OCI-LY7 (cell line): Measurements from ENCODE around the gene OR51I1. TPM values are rescaled to one million over a fixed set of nuclear protein-coding genes. Genes with fewer than 3 reads are reported as not detected.

Experiments
- BruUV-seq: library from RNA; stranded (reverse); fragments of 400-500 nt; replicated peaks from 2 replicates; lab custom pipeline; 2021; lab: Mats Ljungman, UMichigan
- CTCF ChIA-PET: fragments of 300-600 bp; sonication (Branson Sonifier 250); formaldehyde crosslinking; loops from one replicate; lab custom pipeline; 2022; ENCODE audit warnings: antibody characterized with exemption; ENCODE audit not compliant: unreplicated experiment; lab: Charles Lee
- POLR2A ChIA-PET: fragments of 300-600 bp; sonication (Branson Sonifier 250); formaldehyde crosslinking; loops from one replicate; lab custom pipeline; 2022; ENCODE audit warnings: antibody characterized with exemption; lab: Charles Lee
- DNase-seq: peaks from one replicate; pipeline ENCODE4 v3.0.0-alpha.2; 2015; ENCODE audit warnings: low spot score
- H2AFZ ChIP-seq: fragments of 200-600 bp; sonication (generic), shearing (Covaris generic); 2 replicates; pipeline ENCODE4 v1.6.1; 2014; ENCODE audit warnings: mild to moderate bottlenecking, antibody characterized with exemption, low read length, moderate library complexity
- H3K27ac ChIP-seq: fragments of 200-600 bp; sonication (generic); 2 replicates; pipeline ENCODE4 v1.5.1; 2014; ENCODE audit warnings: mixed run types, low read depth, mild to moderate bottlenecking, moderate library complexity, low read length, inconsistent platforms; ENCODE audit not compliant: poor library complexity, severe bottlenecking
- H3K36me3 ChIP-seq: fragments of 200-600 bp; sonication (generic); 2 replicates; pipeline ENCODE4 v1.6.1; 2014; ENCODE audit warnings: mild to moderate bottlenecking, antibody characterized with exemption, low read length, moderate library complexity, mixed read lengths; ENCODE audit not compliant: insufficient read depth
- H3K4me1 ChIP-seq: fragments of 200-600 bp; sonication (generic); 2 replicates; pipeline ENCODE4 v1.5.1; 2014; ENCODE audit warnings: mild to moderate bottlenecking, low read length; ENCODE audit not compliant: insufficient read depth, poor library complexity, severe bottlenecking
- H3K4me2 ChIP-seq: fragments of 200-600 bp; sonication (generic); 2 replicates; pipeline ENCODE4 v1.6.1; 2014; ENCODE audit warnings: mild to moderate bottlenecking, low read length
- H3K4me3 ChIP-seq: fragments of 200-600 bp; sonication (generic); 2 replicates; pipeline ENCODE4 v1.5.1; 2014; ENCODE audit warnings: mild to moderate bottlenecking, low read depth, low read length; ENCODE audit not compliant: poor library complexity, severe bottlenecking
- H3K79me2 ChIP-seq: fragments of 200-600 bp; sonication (generic); 2 replicates; pipeline ENCODE4 v1.6.1; 2016; ENCODE audit warnings: low read depth, mild to moderate bottlenecking, low read length, moderate library complexity, mixed read lengths; ENCODE audit not compliant: insufficient read depth
- H3K9me2 ChIP-seq: fragments of 200-600 bp; sonication (generic); 2 replicates; pipeline ENCODE4 v1.6.1; 2016; ENCODE audit warnings: mild to moderate bottlenecking, low read length, mixed read lengths; ENCODE audit not compliant: insufficient read depth
- H3K9me3 ChIP-seq: fragments of 200-600 bp; sonication (generic); 2 replicates; pipeline ENCODE4 v1.6.1; 2014; ENCODE audit warnings: mild to moderate bottlenecking, mixed run types, low read length, mixed read lengths
- H4K20me1 ChIP-seq: fragments of 200-600 bp; sonication (generic); 2 replicates; pipeline ENCODE4 v1.6.1; 2014; ENCODE audit warnings: mild to moderate bottlenecking, antibody characterized with exemption, low read length, moderate library complexity, mixed read lengths; ENCODE audit not compliant: insufficient read depth
- EZH2phosphoT487 ChIP-seq: fragments of 200-600 bp; sonication (generic); IDR thresholded peaks from 2 replicates; pipeline ENCODE4 v1.6.1; 2018; ENCODE audit warnings: low read depth, borderline replicate concordance, mild to moderate bottlenecking, mixed run types, antibody characterized with exemption, low read length, moderate library complexity, mixed read lengths
- intact Hi-C: fragments of 100-400 bp; cut with micrococcal nuclease; formaldehyde crosslinking; loops from one replicate; pipeline ENCODE4 v1.10.0; 2022; ENCODE audit not compliant: unreplicated experiment
- total RNA-seq, 2 experiments: library from RNA; depleted of rRNA in 1 of 2; stranded (reverse); fragments of >200 nt in 1 of 2; shearing (Covaris generic) in 1 of 2; gene quantifications; 2 replicates each; pipeline ENCODE4 v1.2.3, GENCODE V29; 2014 to 2022
- TF ChIP-seq, protein P1 (sequence below): fragments of 200-600 bp; sonication (generic); conservative IDR thresholded peaks from 2 replicates; pipeline ENCODE4 v1.5.1; 2014; ENCODE audit warnings: mild to moderate bottlenecking, antibody characterized with exemption, low read length, moderate library complexity, mixed read lengths

Gene OR51I1
- total RNA-seq, 2 experiments from 2014 or later, result not detected

DNA sequence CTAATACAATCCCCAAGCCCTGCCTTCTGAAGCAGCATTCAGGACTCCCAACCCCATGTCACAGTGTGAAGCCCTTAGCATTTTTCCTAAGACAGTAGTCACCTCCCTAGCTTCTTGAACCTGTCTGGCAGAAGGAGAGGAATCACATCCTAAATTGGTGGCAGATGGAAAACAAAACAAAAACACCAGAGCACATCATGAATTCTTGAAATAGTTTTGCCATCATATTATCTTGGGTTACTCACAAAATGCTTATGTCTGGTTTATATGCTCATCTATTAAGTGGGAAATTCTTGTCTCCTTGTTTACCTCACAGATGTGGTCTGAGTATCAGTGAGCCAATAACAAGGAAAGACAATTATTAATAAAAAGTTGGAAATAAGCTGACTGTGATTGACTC, 42.4 kb downstream of the OR51I1 start:
- H3K4me1 ChIP-seq, result no peaks in the 10 kb centered on the region
- DNase-seq, result no peak
- ChIA-PET POLR2A (interaction anchor here (0.6 kb wide), 1 partner anchor 11 kb away, joined by 5 read pairs; no protein-coding TSS in a partner anchor), CTCF (no interaction called here)
- H3K9me3 ChIP-seq, result no peaks in the 10 kb centered on the region
- H3K27ac ChIP-seq, result no peak overlapping the region
- no peak overlapping the region for H3K4me2 ChIP-seq
- H2AFZ ChIP-seq, result no peak overlapping the region
- H3K4me3 ChIP-seq, result no peak overlapping the region
- H4K20me1 ChIP-seq, result no peaks in the 10 kb centered on the region
- intact Hi-C loops, result no loop called here
- no peaks in the 10 kb centered on the region for H3K9me2 ChIP-seq
- no peaks in the 10 kb centered on the region for H3K79me2 ChIP-seq
- H3K36me3 ChIP-seq, result no peaks in the 10 kb centered on the region
- BruUV-seq, result no TSS peak
- TF ChIP-seq EZH2phosphoT487, result no peak
- TF ChIP-seq, protein P1, sequence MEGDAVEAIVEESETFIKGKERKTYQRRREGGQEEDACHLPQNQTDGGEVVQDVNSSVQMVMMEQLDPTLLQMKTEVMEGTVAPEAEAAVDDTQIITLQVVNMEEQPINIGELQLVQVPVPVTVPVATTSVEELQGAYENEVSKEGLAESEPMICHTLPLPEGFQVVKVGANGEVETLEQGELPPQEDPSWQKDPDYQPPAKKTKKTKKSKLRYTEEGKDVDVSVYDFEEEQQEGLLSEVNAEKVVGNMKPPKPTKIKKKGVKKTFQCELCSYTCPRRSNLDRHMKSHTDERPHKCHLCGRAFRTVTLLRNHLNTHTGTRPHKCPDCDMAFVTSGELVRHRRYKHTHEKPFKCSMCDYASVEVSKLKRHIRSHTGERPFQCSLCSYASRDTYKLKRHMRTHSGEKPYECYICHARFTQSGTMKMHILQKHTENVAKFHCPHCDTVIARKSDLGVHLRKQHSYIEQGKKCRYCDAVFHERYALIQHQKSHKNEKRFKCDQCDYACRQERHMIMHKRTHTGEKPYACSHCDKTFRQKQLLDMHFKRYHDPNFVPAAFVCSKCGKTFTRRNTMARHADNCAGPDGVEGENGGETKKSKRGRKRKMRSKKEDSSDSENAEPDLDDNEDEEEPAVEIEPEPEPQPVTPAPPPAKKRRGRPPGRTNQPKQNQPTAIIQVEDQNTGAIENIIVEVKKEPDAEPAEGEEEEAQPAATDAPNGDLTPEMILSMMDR, result no peak

DNA sequence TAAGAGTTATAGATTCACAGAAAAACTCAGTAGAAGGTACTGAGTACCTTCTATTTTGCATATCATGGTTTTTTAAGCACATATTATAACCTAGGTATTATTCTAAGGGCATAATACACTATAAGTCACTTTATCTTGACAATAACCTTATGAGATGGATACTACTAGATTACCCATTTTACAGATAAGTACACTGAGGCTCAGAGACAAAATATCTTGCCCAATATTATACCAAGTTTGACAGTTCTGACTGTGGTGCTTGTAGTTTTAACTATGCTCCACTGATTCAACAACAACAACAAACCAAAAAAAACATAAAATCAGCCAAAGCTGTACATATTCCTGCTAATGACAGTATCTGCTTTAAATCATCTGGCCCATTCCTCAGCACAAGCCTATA, 47.2 kb downstream of the OR51I1 start:
- CTCF ChIA-PET, result no interaction called here
- no peak overlapping the region for H3K4me2 ChIP-seq
- no peaks in the 10 kb centered on the region for H3K9me2 ChIP-seq
- intact Hi-C loops, result no loop called here
- no peak overlapping the region for H2AFZ ChIP-seq
- no peaks in the 10 kb centered on the region for H4K20me1 ChIP-seq
- H3K4me3 ChIP-seq, result no peak overlapping the region
- no peaks in the 10 kb centered on the region for H3K9me3 ChIP-seq
- TF ChIP-seq, protein P1, result no peak
- TF ChIP-seq EZH2phosphoT487, result no peak
- no TSS peak for BruUV-seq
- no peaks in the 10 kb centered on the region for H3K79me2 ChIP-seq
- H3K27ac ChIP-seq, result no peak overlapping the region
- POLR2A ChIA-PET, result interaction anchor here (0.7 kb wide), 1 partner anchor 690 kb away, joined by 3 read pairs; no protein-coding TSS in a partner anchor
- no peaks in the 10 kb centered on the region for H3K36me3 ChIP-seq
- DNase-seq, result no peak
- no peaks in the 10 kb centered on the region for H3K4me1 ChIP-seq

Other genes starting within 250 kb of the OR51I1 start
- not detected in 2 replicates for gene OR51V1, start 240.8 kb downstream of the OR51I1 start, total RNA-seq (2014; rRNA removed; shearing (Covaris generic))
- not detected in 2 replicates for gene OR51V1, start 240.8 kb downstream of the OR51I1 start, total RNA-seq (2022)
- not detected in 2 replicates for gene HBB, start 214.4 kb downstream of the OR51I1 start, total RNA-seq (2014; rRNA removed; shearing (Covaris generic))
- not detected in 2 replicates for gene HBB, start 214.4 kb downstream of the OR51I1 start, total RNA-seq (2022)
- not detected in 2 replicates for gene HBD, start 207.0 kb downstream of the OR51I1 start, total RNA-seq (2014; rRNA removed; shearing (Covaris generic))
- gene HBD, start 207.0 kb downstream of the OR51I1 start, total RNA-seq (2022), result not detected in 2 replicates
- not detected in 2 replicates for gene HBG1, start 191.7 kb downstream of the OR51I1 start, total RNA-seq (2014; rRNA removed; shearing (Covaris generic))
- gene HBG1, start 191.7 kb downstream of the OR51I1 start, total RNA-seq (2022), result not detected in 2 replicates
- gene HBG2, start 186.7 kb downstream of the OR51I1 start, total RNA-seq (2014; rRNA removed; shearing (Covaris generic)), result not detected in 2 replicates
- gene HBG2, start 186.7 kb downstream of the OR51I1 start, total RNA-seq (2022), result not detected in 2 replicates
- not detected in 2 replicates for gene HBE1, start 171.6 kb downstream of the OR51I1 start, total RNA-seq (2014; rRNA removed; shearing (Covaris generic))
- gene HBE1, start 171.6 kb downstream of the OR51I1 start, total RNA-seq (2022), result not detected in 2 replicates
- not detected in 2 replicates for gene OR51B4, start 139.6 kb downstream of the OR51I1 start, total RNA-seq (2014; rRNA removed; shearing (Covaris generic))
- gene OR51B4, start 139.6 kb downstream of the OR51I1 start, total RNA-seq (2022), result not detected in 2 replicates
- not detected in 2 replicates for gene OR51B2, start 117.2 kb downstream of the OR51I1 start, total RNA-seq (2014; rRNA removed; shearing (Covaris generic))
- gene OR51B2, start 117.2 kb downstream of the OR51I1 start, total RNA-seq (2022), result not detected in 2 replicates
- 0.16 TPM in 1 of 2 replicates, not detected in the other for gene OR51B5, start 98.0 kb downstream of the OR51I1 start, total RNA-seq (2014; rRNA removed; shearing (Covaris generic))
- not detected in 2 replicates for gene OR51B5, start 98.0 kb downstream of the OR51I1 start, total RNA-seq (2022)
- not detected in 2 replicates for gene OR51B6, start 90.0 kb downstream of the OR51I1 start, total RNA-seq (2014; rRNA removed; shearing (Covaris generic))
- not detected in 2 replicates for gene OR51B6, start 90.0 kb downstream of the OR51I1 start, total RNA-seq (2022)
- gene OR51M1, start 57.7 kb downstream of the OR51I1 start, total RNA-seq (2014; rRNA removed; shearing (Covaris generic)), result not detected in 2 replicates
- gene OR51M1, start 57.7 kb downstream of the OR51I1 start, total RNA-seq (2022), result not detected in 2 replicates
- not detected in 2 replicates for gene OR51Q1, start 19.4 kb downstream of the OR51I1 start, total RNA-seq (2014; rRNA removed; shearing (Covaris generic))
- gene OR51Q1, start 19.4 kb downstream of the OR51I1 start, total RNA-seq (2022), result not detected in 2 replicates
- gene OR51I2, start 7.8 kb upstream of the OR51I1 start, total RNA-seq (2014; rRNA removed; shearing (Covaris generic)), result not detected in 2 replicates
- not detected in 2 replicates for gene OR51I2, start 7.8 kb upstream of the OR51I1 start, total RNA-seq (2022)
- gene OR52D1, start 47.2 kb upstream of the OR51I1 start, total RNA-seq (2014; rRNA removed; shearing (Covaris generic)), result not detected in 2 replicates
- not detected in 2 replicates for gene OR52D1, start 47.2 kb upstream of the OR51I1 start, total RNA-seq (2022)
- gene UBQLN3, start 68.4 kb upstream of the OR51I1 start, total RNA-seq (2014; rRNA removed; shearing (Covaris generic)), result not detected in 2 replicates
- not detected in 2 replicates for gene UBQLN3, start 68.4 kb upstream of the OR51I1 start, total RNA-seq (2022)
- gene UBQLNL, start 75.2 kb upstream of the OR51I1 start, total RNA-seq (2014; rRNA removed; shearing (Covaris generic)), result 0.05 TPM in 1 of 2 replicates, not detected in the other
- gene UBQLNL, start 75.2 kb upstream of the OR51I1 start, total RNA-seq (2022), result 0.13 and 0.15 TPM in 2 replicates
- gene OR52H1, start 107.0 kb upstream of the OR51I1 start, total RNA-seq (2014; rRNA removed; shearing (Covaris generic)), result 0.60 TPM in 1 of 2 replicates, not detected in the other
- gene OR52H1, start 107.0 kb upstream of the OR51I1 start, total RNA-seq (2022), result not detected in 2 replicates
- gene OR52B6, start 139.4 kb upstream of the OR51I1 start, total RNA-seq (2014; rRNA removed; shearing (Covaris generic)), result not detected in 2 replicates
- not detected in 2 replicates for gene OR52B6, start 139.4 kb upstream of the OR51I1 start, total RNA-seq (2022)
- not detected in 2 replicates for gene TRIM6, start 155.1 kb upstream of the OR51I1 start, total RNA-seq (2014; rRNA removed; shearing (Covaris generic))
- not detected in 2 replicates for gene TRIM6, start 155.1 kb upstream of the OR51I1 start, total RNA-seq (2022)
- 8.4 and 12.0 TPM in 2 replicates for gene TRIM34, start 183.5 kb upstream of the OR51I1 start, total RNA-seq (2014; rRNA removed; shearing (Covaris generic))
- 12.4 and 13.1 TPM in 2 replicates for gene TRIM34, start 183.5 kb upstream of the OR51I1 start, total RNA-seq (2022)
- gene TRIM5, start 243.6 kb upstream of the OR51I1 start, total RNA-seq (2014; rRNA removed; shearing (Covaris generic)), result 16.6 and 19.6 TPM in 2 replicates
- gene TRIM5, start 243.6 kb upstream of the OR51I1 start, total RNA-seq (2022), result 22.5 and 25.5 TPM in 2 replicates
- gene TRIM22, start 248.3 kb upstream of the OR51I1 start, total RNA-seq (2014; rRNA removed; shearing (Covaris generic)), result 28.5 and 42.7 TPM in 2 replicates
- gene TRIM22, start 248.3 kb upstream of the OR51I1 start, total RNA-seq (2022), result 41.6 and 49.7 TPM in 2 replicates